Stimulated activated naive CD8-positive, alpha-beta T cell treated with anti-CD3 and anti-CD28 coated beads, Interleukin-15, Interleukin-2, amounts not matched to agents 100 U/mL and 50 U/mL, for 24 hours (primary cell): Measurements from ENCODE around the gene LOXHD1.

Experiments used
- ATAC-seq: fragments of 150-1000 bp; cut with Tn5 transposase; one replicate; pipeline ENCODE4 v1.10.0; 2021
- DNase-seq: peaks from one replicate; pipeline ENCODE4 v3.0.0; 2021

LOXHD1 gene

GRCh38 chr18:46477425-46478011 lies 179.5 kb downstream of the LOXHD1 start:
- ATAC-seq (no peak), DNase-seq (no peak)

GRCh38 chr18:46475390-46475752 lies 181.6 kb downstream of the LOXHD1 start:
- DNase-seq (no peak), ATAC-seq (no peak)

GRCh38 chr18:46474487-46475389 lies 182.3 kb downstream of the LOXHD1 start:
- ATAC-seq (no peak), DNase-seq (no peak)

GRCh38 chr18:46471809-46472498 lies 185.1 kb downstream of the LOXHD1 start:
- no peak for DNase-seq
- no peak for ATAC-seq

- DNase-seq = no peak
- no peak for ATAC-seq
These were observed 186.3 kb downstream of the LOXHD1 start for GRCh38 chr18:46470714-46471113.

GRCh38 chr18:46469186-46469915 lies 187.7 kb downstream of the LOXHD1 start:
- ATAC-seq (no peak), DNase-seq (no peak)

GRCh38 chr18:46468426-46469180 lies 188.4 kb downstream of the LOXHD1 start:
- DNase-seq (no peak), ATAC-seq (no peak)

- ATAC-seq (no peak), DNase-seq (no peak)
These were observed 190.5 kb downstream of the LOXHD1 start for GRCh38 chr18:46466234-46467160.

GRCh38 chr18:46464926-46465655 lies 191.9 kb downstream of the LOXHD1 start:
- DNase-seq (no peak), ATAC-seq (no peak)

GRCh38 chr18:46462523-46462922 lies 194.5 kb downstream of the LOXHD1 start:
- ATAC-seq = no peak
- DNase-seq = no peak

- no peak for DNase-seq
- ATAC-seq = no peak
These were observed 195.0 kb downstream of the LOXHD1 start for GRCh38 chr18:46461993-46462392.

GRCh38 chr18:46460754-46461153 lies 196.3 kb downstream of the LOXHD1 start:
- ATAC-seq (no peak), DNase-seq (no peak)

GRCh38 chr18:46459789-46460455 lies 197.1 kb downstream of the LOXHD1 start:
- DNase-seq (no peak), ATAC-seq (no peak)

GRCh38 chr18:46458472-46458871 lies 198.5 kb downstream of the LOXHD1 start:
- no peak for ATAC-seq
- no peak for DNase-seq

GRCh38 chr18:46456691-46457090 lies 200.3 kb downstream of the LOXHD1 start:
- no peak for DNase-seq
- no peak for ATAC-seq

- ATAC-seq (no peak), DNase-seq (no peak)
These were observed 204.2 kb downstream of the LOXHD1 start for GRCh38 chr18:46452820-46453219.

- no peak for ATAC-seq
- DNase-seq = no peak
These were observed 207.5 kb downstream of the LOXHD1 start for GRCh38 chr18:46449499-46449898.

GRCh38 chr18:46449033-46449432 lies 208.0 kb downstream of the LOXHD1 start:
- DNase-seq (no peak), ATAC-seq (no peak)

GRCh38 chr18:46448347-46448746 lies 208.7 kb downstream of the LOXHD1 start:
- ATAC-seq (no peak), DNase-seq (no peak)
